IMR-90 (cell line): Measurements from ENCODE around the gene FGD5. TPM values are rescaled to one million over a fixed set of nuclear protein-coding genes. Genes with fewer than 3 reads are reported as not detected.

Experiments used
- ATAC-seq: fragments of 200-7000 bp; cut with Tn5 transposase; 2 replicates; pipeline ENCODE4 v1.9.1; 2020; ENCODE audit warnings: low read depth, mild to moderate bottlenecking, moderate library complexity
- BruUV-seq: library from RNA; stranded (reverse); fragments of 400-500 nt; replicated peaks from 2 replicates; lab custom pipeline; 2021; lab: Mats Ljungman, UMichigan
- CTCF ChIA-PET: fragments of 300-600 bp; formaldehyde crosslinking; extraction: SDS; loops from one replicate; lab custom pipeline; 2021; ENCODE audit warnings: antibody characterized with exemption; lab: Yijun Ruan, JAX
- POLR2A ChIA-PET: fragments of 300-600 bp; sonication (Branson Sonifier 250); formaldehyde crosslinking; loops from one replicate; lab custom pipeline; 2022; ENCODE audit warnings: antibody characterized with exemption; ENCODE audit not compliant: unreplicated experiment; lab: Charles Lee
- DNase-seq: peaks from one replicate; pipeline ENCODE4 v3.0.0; 2013
- H2AFZ ChIP-seq: replicated peaks from 2 replicates; pipeline ENCODE3; 2013; ENCODE audit warnings: low read length, mild to moderate bottlenecking; ENCODE audit not compliant: poor library complexity
- H2AK5ac ChIP-seq: 2 replicates; pipeline ENCODE4 v1.6.1; 2013; ENCODE audit warnings: low read depth, low read length, inconsistent platforms
- H2AK9ac ChIP-seq: replicated peaks from 2 replicates; pipeline ENCODE3; 2013; ENCODE audit warnings: mild to moderate bottlenecking, low read depth, low read length, moderate library complexity; ENCODE audit not compliant: poor library complexity
- H2BK120ac ChIP-seq: 2 replicates; pipeline ENCODE4 v1.6.1; 2013; ENCODE audit warnings: low read depth, low read length, inconsistent platforms
- H2BK15ac ChIP-seq: 3 replicates; pipeline ENCODE4 v1.6.1; 2013; ENCODE audit warnings: low read depth, low read length, inconsistent platforms
- H2BK20ac ChIP-seq: 2 replicates; pipeline ENCODE4 v1.6.1; 2013; ENCODE audit warnings: low read depth, mild to moderate bottlenecking, inconsistent platforms, low read length, moderate library complexity
- H2BK5ac ChIP-seq: 2 replicates; pipeline ENCODE4 v1.6.1; 2013; ENCODE audit warnings: mild to moderate bottlenecking, low read depth, low read length, inconsistent platforms; ENCODE audit not compliant: poor library complexity, severe bottlenecking
- H3K14ac ChIP-seq: replicated peaks from 2 replicates; pipeline ENCODE4 v1.6.1; 2013; ENCODE audit warnings: low read depth, low read length, inconsistent platforms
- H3K18ac ChIP-seq: 2 replicates; pipeline ENCODE4 v1.6.1; 2013; ENCODE audit warnings: low read depth, low read length, control low read depth
- H3K23ac ChIP-seq: 2 replicates; pipeline ENCODE4 v1.6.1; 2013; ENCODE audit warnings: low read depth, low read length, inconsistent platforms
- H3K27ac ChIP-seq: 2 replicates; pipeline ENCODE4 v1.5.1; 2013; ENCODE audit warnings: mild to moderate bottlenecking, control low read depth, low read length; ENCODE audit not compliant: insufficient read depth
- H3K27me3 ChIP-seq: 2 replicates; pipeline ENCODE4 v1.6.1; 2013; ENCODE audit warnings: low read length; ENCODE audit not compliant: control insufficient read depth, insufficient read depth
- H3K36me3 ChIP-seq: 2 replicates; pipeline ENCODE4 v1.6.1; 2013; ENCODE audit warnings: low read length, mixed read lengths; ENCODE audit not compliant: control insufficient read depth, insufficient read depth
- H3K4ac ChIP-seq: 2 replicates; pipeline ENCODE4 v1.6.1; 2013; ENCODE audit warnings: low read depth, low read length, inconsistent platforms
- H3K4me1 ChIP-seq: 2 replicates; pipeline ENCODE4 v1.6.1; 2013; ENCODE audit warnings: low read length, mixed read lengths; ENCODE audit not compliant: control insufficient read depth, insufficient read depth
- H3K4me2 ChIP-seq: 2 replicates; pipeline ENCODE4 v1.6.1; 2013; ENCODE audit warnings: low read depth, mild to moderate bottlenecking, control low read depth, low read length, moderate library complexity
- H3K4me3 ChIP-seq: 2 replicates; pipeline ENCODE4 v1.5.1; 2013; ENCODE audit warnings: low read depth, mild to moderate bottlenecking, control low read depth, low read length, moderate library complexity; ENCODE audit not compliant: insufficient read depth
- H3K56ac ChIP-seq: 2 replicates; pipeline ENCODE4 v1.6.1; 2013; ENCODE audit warnings: low read length, inconsistent platforms; ENCODE audit not compliant: insufficient read depth; ENCODE audit errors: extremely low read depth
- H3K79me1 ChIP-seq, 2 experiments: 2 replicates each; pipeline ENCODE4 v1.6.1; 2013; ENCODE audit warnings: low read length in 2 of 2, inconsistent platforms in 1 of 2, low read depth in 1 of 2
- H3K9ac ChIP-seq: 2 replicates; pipeline ENCODE4 v1.6.1; 2013; ENCODE audit warnings: low read depth, low read length, control low read depth
- H3K9me1 ChIP-seq: 2 replicates; pipeline ENCODE4 v1.6.1; 2013; ENCODE audit warnings: low read length, inconsistent platforms; ENCODE audit not compliant: insufficient read depth
- H3K9me3 ChIP-seq: 2 replicates; pipeline ENCODE4 v1.6.1; 2013; ENCODE audit warnings: low read length; ENCODE audit not compliant: control insufficient read depth, insufficient read depth
- H4K20me1 ChIP-seq: 2 replicates; pipeline ENCODE4 v1.6.1; 2013; ENCODE audit warnings: low read length, inconsistent platforms; ENCODE audit not compliant: insufficient read depth
- H4K5ac ChIP-seq: 2 replicates; pipeline ENCODE4 v1.6.1; 2013; ENCODE audit warnings: mild to moderate bottlenecking, low read depth, low read length, control low read depth
- H4K8ac ChIP-seq, 2 experiments: 2 replicates each; pipeline ENCODE4 v1.6.1; 2013; ENCODE audit warnings: low read depth in 2 of 2, low read length in 2 of 2, control low read depth in 1 of 2, inconsistent platforms in 1 of 2
- H4K91ac ChIP-seq: 2 replicates; pipeline ENCODE4 v1.6.1; 2013; ENCODE audit warnings: low read depth, low read length, inconsistent platforms; ENCODE audit not compliant: insufficient read depth
- FOS ChIP-seq: fragments of 150-350 bp; IDR thresholded peaks from 2 replicates; pipeline ENCODE4 v1.6.1; 2016; ENCODE audit warnings: low read depth, low read length
- MAFK ChIP-seq: IDR thresholded peaks from 2 replicates; pipeline ENCODE4 v1.6.1; 2012; ENCODE audit warnings: low read depth, low read length, improper control_type of control experiment
- MAZ ChIP-seq: IDR thresholded peaks from 2 replicates; pipeline ENCODE4 v1.6.1; 2012; ENCODE audit warnings: low read depth, mild to moderate bottlenecking, low read length, improper control_type of control experiment, moderate library complexity, borderline replicate concordance
- NFE2L2 ChIP-seq: fragments of 150-350 bp; IDR thresholded peaks from 2 replicates; pipeline ENCODE4 v1.6.1; 2016; ENCODE audit warnings: low read depth, mild to moderate bottlenecking, low read length
- POLR2A ChIP-seq: IDR thresholded peaks from 2 replicates; pipeline ENCODE4 v1.6.1; 2012; ENCODE audit warnings: mild to moderate bottlenecking, low read depth, low read length
- RCOR1 ChIP-seq: IDR thresholded peaks from 2 replicates; pipeline ENCODE4 v1.6.1; 2012; ENCODE audit warnings: mild to moderate bottlenecking, low read length, improper control_type of control experiment; ENCODE audit not compliant: insufficient replicate concordance
- RFX5 ChIP-seq: IDR thresholded peaks from 2 replicates; pipeline ENCODE4 v1.8.0; 2012; ENCODE audit warnings: low read depth, mild to moderate bottlenecking, low read length, moderate library complexity
- WGBS, 2 experiments: methylation state at CpG; one replicate each; pipeline versions ENCODE4 v1.1.5 to v1.1.7; 2013; ENCODE audit warnings: missing lambda C conversion rate in 2 of 2; ENCODE audit not compliant: insufficient read length in 1 of 2; ENCODE audit errors: extremely low coverage in 2 of 2; 5-methylcytosine and 5-hydroxymethylcytosine counted together
- dilution Hi-C: fragments of 300-500 bp; cut with HindIII; formaldehyde crosslinking; loops from one replicate; pipeline ENCODE4 v1.14.3; 2018; ENCODE audit warnings: low sequenced_read_pairs; ENCODE audit not compliant: unreplicated experiment
- in situ Hi-C: fragments of 300-500 bp; cut with MboI; formaldehyde crosslinking; loops from 3 replicates; pipeline ENCODE4 v1.14.3; 2019; ENCODE audit warnings: low sequenced_read_pairs, inconsistent platforms, mixed read lengths
- intact Hi-C: fragments of 100-400 bp; cut with micrococcal nuclease; formaldehyde crosslinking; loops from 2 replicates; pipeline ENCODE4 v1.10.0; 2022
- polyA plus RNA-seq, 3 experiments: library from polyadenylated mRNA; depleted of rRNA; stranded (reverse); fragments of >200 nt; gene quantifications; 2 replicates each; pipeline ENCODE4 v1.2.3, GENCODE V29; 2012; ENCODE audit warnings: low replicate concordance in 1 of 3
- total RNA-seq: library from RNA; depleted of rRNA; stranded (reverse); fragments of >200 nt; gene quantifications from 2 replicates; pipeline ENCODE4 v1.2.3, GENCODE V29; 2012
- TF ChIP-seq, protein P1 (sequence below): fragments of 150-350 bp; IDR thresholded peaks from 2 replicates; pipeline ENCODE4 v1.6.1; 2017; ENCODE audit warnings: mild to moderate bottlenecking, antibody characterized with exemption, low read length, low read depth
- TF ChIP-seq, protein P2 (sequence below): conservative IDR thresholded peaks from 2 replicates; pipeline ENCODE4 v1.5.1; 2012; ENCODE audit warnings: mild to moderate bottlenecking, low read depth, low read length, improper control_type of control experiment

The FGD5 gene
- total and polyA plus RNA-seq, 2 of the 4 experiments (the other 2 are of a cell fraction), result not detected

DNA sequence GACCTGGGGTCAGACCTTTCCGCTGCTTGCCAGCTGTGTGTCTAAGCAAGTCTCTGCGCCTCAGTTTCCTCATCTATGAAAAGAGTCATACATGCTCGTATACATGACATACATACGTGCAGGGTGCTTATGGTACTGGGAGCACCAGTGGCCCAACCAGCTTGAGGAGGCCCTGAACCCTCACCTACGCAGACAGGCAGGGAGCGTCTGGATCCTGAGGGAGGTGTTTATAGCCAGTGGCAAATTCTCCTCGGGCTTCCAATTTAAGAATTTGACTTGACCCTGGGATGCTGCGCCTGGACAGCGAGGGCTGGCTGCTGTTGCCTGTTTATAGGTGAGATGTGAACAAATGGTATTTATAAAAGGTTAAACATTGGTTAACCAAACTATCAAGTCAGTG is 17.7 kb upstream of the FGD5 start:
- H2BK15ac ChIP-seq, result no peak overlapping the region
- no peaks in the 10 kb centered on the region for H3K36me3 ChIP-seq
- H3K27ac ChIP-seq, result no peak overlapping the region
- H3K56ac ChIP-seq, result no peak overlapping the region
- no peak overlapping the region for H2AK9ac ChIP-seq
- H3K4me1 ChIP-seq, result no peaks in the 10 kb centered on the region
- H3K9me1 ChIP-seq, result no peaks in the 10 kb centered on the region
- H3K23ac ChIP-seq, result no peak overlapping the region
- H3K79me1 ChIP-seq, result no peaks in the 10 kb centered on the region
- no peak overlapping the region for H2AFZ ChIP-seq
- H3K27me3 ChIP-seq, result peaks cover 35% of the 10 kb centered on the region
- H4K8ac ChIP-seq, result no peak overlapping the region
- H2BK20ac ChIP-seq, result no peak overlapping the region
- DNase-seq, result no peak
- intact Hi-C loops (no loop called here), dilution Hi-C loops (no loop called here), in situ Hi-C loops (no loop called here)
- H3K4me3 ChIP-seq, result no peak overlapping the region
- no peak overlapping the region for H3K4ac ChIP-seq
- H3K18ac ChIP-seq, result no peak overlapping the region
- no peak overlapping the region for H2AK5ac ChIP-seq
- ATAC-seq, result no peak
- H2BK5ac ChIP-seq, result no peak overlapping the region
- H2BK120ac ChIP-seq, result no peak overlapping the region
- POLR2A ChIA-PET, result no interaction called here
- H3K14ac ChIP-seq, result no peak overlapping the region
- no peak overlapping the region for H4K91ac ChIP-seq
- no peak overlapping the region for H3K9ac ChIP-seq
- 0% methylated on average over 1 of the region's 9 CpGs; no CpG with 5 or more reads in 1 of the 2 experiments for WGBS, 2 experiments
- BruUV-seq, result no TSS peak
- no peak overlapping the region for H4K5ac ChIP-seq
- H3K9me3 ChIP-seq, result no peaks in the 10 kb centered on the region
- CTCF ChIA-PET, result no interaction called here
- no peaks in the 10 kb centered on the region for H4K20me1 ChIP-seq
- H3K4me2 ChIP-seq, result no peak overlapping the region
- TF ChIP-seq FOS, result no peak
- TF ChIP-seq MAZ, result no peak
- TF ChIP-seq RCOR1, result no peak
- TF ChIP-seq, protein P1, sequence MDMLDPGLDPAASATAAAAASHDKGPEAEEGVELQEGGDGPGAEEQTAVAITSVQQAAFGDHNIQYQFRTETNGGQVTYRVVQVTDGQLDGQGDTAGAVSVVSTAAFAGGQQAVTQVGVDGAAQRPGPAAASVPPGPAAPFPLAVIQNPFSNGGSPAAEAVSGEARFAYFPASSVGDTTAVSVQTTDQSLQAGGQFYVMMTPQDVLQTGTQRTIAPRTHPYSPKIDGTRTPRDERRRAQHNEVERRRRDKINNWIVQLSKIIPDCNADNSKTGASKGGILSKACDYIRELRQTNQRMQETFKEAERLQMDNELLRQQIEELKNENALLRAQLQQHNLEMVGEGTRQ, result no peak
- TF ChIP-seq NFE2L2, result no peak
- no peak for TF ChIP-seq MAFK
- TF ChIP-seq POLR2A, result no peak
- TF ChIP-seq RFX5, result no peak
- TF ChIP-seq, protein P2, sequence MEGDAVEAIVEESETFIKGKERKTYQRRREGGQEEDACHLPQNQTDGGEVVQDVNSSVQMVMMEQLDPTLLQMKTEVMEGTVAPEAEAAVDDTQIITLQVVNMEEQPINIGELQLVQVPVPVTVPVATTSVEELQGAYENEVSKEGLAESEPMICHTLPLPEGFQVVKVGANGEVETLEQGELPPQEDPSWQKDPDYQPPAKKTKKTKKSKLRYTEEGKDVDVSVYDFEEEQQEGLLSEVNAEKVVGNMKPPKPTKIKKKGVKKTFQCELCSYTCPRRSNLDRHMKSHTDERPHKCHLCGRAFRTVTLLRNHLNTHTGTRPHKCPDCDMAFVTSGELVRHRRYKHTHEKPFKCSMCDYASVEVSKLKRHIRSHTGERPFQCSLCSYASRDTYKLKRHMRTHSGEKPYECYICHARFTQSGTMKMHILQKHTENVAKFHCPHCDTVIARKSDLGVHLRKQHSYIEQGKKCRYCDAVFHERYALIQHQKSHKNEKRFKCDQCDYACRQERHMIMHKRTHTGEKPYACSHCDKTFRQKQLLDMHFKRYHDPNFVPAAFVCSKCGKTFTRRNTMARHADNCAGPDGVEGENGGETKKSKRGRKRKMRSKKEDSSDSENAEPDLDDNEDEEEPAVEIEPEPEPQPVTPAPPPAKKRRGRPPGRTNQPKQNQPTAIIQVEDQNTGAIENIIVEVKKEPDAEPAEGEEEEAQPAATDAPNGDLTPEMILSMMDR, result no peak
